ENCODE results near the gene TRAPPC2L. TPM values are rescaled to one million over a fixed set of nuclear protein-coding genes. Genes with fewer than 3 reads are reported as not detected.

The TRAPPC2L gene
- total and polyA plus RNA-seq, 3 donors from 2014 or later: 58.3 to 216 (median 59.8) TPM

GRCh38 chr16:88824256-88825077 lies 32.5 kb upstream of the TRAPPC2L start:
- Histone ChIP-seq H3K27ac (no peak overlapping the region), H3K36me3 (ENCODE audit: low read depth, missing control alignments) (no peaks in the 10 kb centered on the region), H3K4me3 (no peak overlapping the region), H3K4me1 (no peaks in the 10 kb centered on the region), H3K9me3 (no peaks in the 10 kb centered on the region), H3K27me3 (no peaks in the 10 kb centered on the region)
- no peak for DNase-seq
- TF ChIP-seq CTCF (IDR thresholded peaks at IDR 0.05) (no peak), POLR2A (IDR thresholded peaks at IDR 0.05) (no peak)
- WGBS, 2 donors: 91 to 93% methylated on average over 22 to 33 of the region's 33 CpGs
- intact Hi-C loops (cut with DNase I; ENCODE audit: low total_unique reads): no loop called here

- no peaks in the 10 kb centered on the region for H3K9me3 ChIP-seq
- intact Hi-C loops (cut with DNase I; ENCODE audit: low total_unique reads): no loop called here
- no peak overlapping the region for H3K27ac ChIP-seq
- TF ChIP-seq CTCF (IDR thresholded peaks at IDR 0.05) (no peak), POLR2A (IDR thresholded peaks at IDR 0.05) (no peak)
- WGBS, 2 donors: 92% methylated on average over 4 to 12 of the region's 12 CpGs
- H3K4me3 ChIP-seq: no peak overlapping the region
- no peaks in the 10 kb centered on the region for H3K4me1 ChIP-seq
- no peak for DNase-seq
- H3K36me3 ChIP-seq (ENCODE audit: low read depth, missing control alignments): no peaks in the 10 kb centered on the region
- no peaks in the 10 kb centered on the region for H3K27me3 ChIP-seq
Measured at GRCh38 chr16:88825146-88825545, 31.8 kb upstream of the TRAPPC2L start.

GRCh38 chr16:88826070-88826840 lies 30.7 kb upstream of the TRAPPC2L start:
- intact Hi-C loops (cut with DNase I; ENCODE audit: low total_unique reads): no loop called here
- TF ChIP-seq POLR2A (IDR thresholded peaks at IDR 0.05) (no peak), CTCF (IDR thresholded peaks at IDR 0.05) (no peak)
- Histone ChIP-seq H3K9me3 (no peaks in the 10 kb centered on the region), H3K4me1 (no peaks in the 10 kb centered on the region), H3K27ac (no peak overlapping the region), H3K27me3 (no peaks in the 10 kb centered on the region), H3K4me3 (no peak overlapping the region), H3K36me3 (ENCODE audit: low read depth, missing control alignments) (no peaks in the 10 kb centered on the region)
- WGBS, 2 donors: 96 to 98% methylated on average over 17 to 26 of the region's 26 CpGs
- no peak for DNase-seq

GRCh38 chr16:88827727-88828126 lies 29.2 kb upstream of the TRAPPC2L start:
- Histone ChIP-seq H3K27me3 (no peaks in the 10 kb centered on the region), H3K27ac (no peak overlapping the region), H3K4me1 (no peaks in the 10 kb centered on the region), H3K4me3 (no peak overlapping the region), H3K36me3 (ENCODE audit: low read depth, missing control alignments) (no peaks in the 10 kb centered on the region), H3K9me3 (no peaks in the 10 kb centered on the region)
- intact Hi-C loops (cut with DNase I; ENCODE audit: low total_unique reads): no loop called here
- no peak for DNase-seq
- TF ChIP-seq CTCF (IDR thresholded peaks at IDR 0.05) (no peak), POLR2A (IDR thresholded peaks at IDR 0.05) (no peak)
- 93 to 95% methylated on average over 6 to 21 of the region's 21 CpGs for WGBS, 2 donors
